Adrenal gland (tissue), 12 donors: Measurements from ENCODE around the gene ZCCHC10. TPM values are rescaled to one million over a fixed set of nuclear protein-coding genes. Genes with fewer than 3 reads are reported as not detected.
"Not testable (repeated sequence)": the region's sequence is repeated elsewhere in the genome, so short reads cannot be mapped to it uniquely, and the experiment has no call there.

Experiments used
- DNase-seq, 7 donors: peaks; one replicate each; pipeline ENCODE4 v3.0.0-alpha.2; 2019 to 2020
- H3K27ac ChIP-seq, 5 donors: fragments of 200-600 bp; sonication (generic) in 4 of 5; 1 replicate in 3 of 5; 2 replicates in 2 of 5; pipeline versions ENCODE4 v1.5.1 to v1.8.0; 2016 to 2020; ENCODE audit warnings: mild to moderate bottlenecking in 1 of 5
- H3K27me3 ChIP-seq: fragments of 200-600 bp; 2 replicates; pipeline ENCODE4 v1.8.0; 2021
- H3K36me3 ChIP-seq, 2 donors: fragments of 200-600 bp; replicated peaks in 1 of 2; 1 replicate in 1 of 2; 2 replicates in 1 of 2; pipeline versions ENCODE4 v1.5.1 to v1.8.0; 2018 to 2022
- H3K4me1 ChIP-seq, 2 donors: fragments of 200-600 bp; replicated peaks in 1 of 2; 1 replicate in 1 of 2; 2 replicates in 1 of 2; pipeline versions ENCODE4 v1.5.1 to v1.8.0; 2018 to 2021
- H3K4me3 ChIP-seq, 4 donors: fragments of 200-600 bp; sonication (generic) in 3 of 4; one replicate each; pipeline ENCODE4 v1.5.1; 2016 to 2018
- H3K9me3 ChIP-seq, 3 donors: fragments of 200-600 bp; sonication (generic) in 1 of 3; replicated peaks in 1 of 3; 1 replicate in 2 of 3; 2 replicates in 1 of 3; pipeline versions ENCODE4 v1.5.1 to v1.8.0; 2016 to 2021
- POLR2A ChIP-seq, 2 donors: fragments of 450-650 bp; IDR thresholded peaks; one replicate each; pipeline ENCODE4 v1.6.1; 2017; ENCODE audit warnings: antibody characterized with exemption in 2 of 2, mild to moderate bottlenecking in 2 of 2, moderate library complexity in 1 of 2
- WGBS, 4 donors: extraction: QIAGEN DNeasy Blood & Tissue Kit in 2 of 4; methylation state at CpG; one replicate each; pipeline versions ENCODE4 v1.1.5 to v1.1.7; 2013 to 2017; 5-methylcytosine and 5-hydroxymethylcytosine counted together
- intact Hi-C, 2 donors: fragments of 100-400 bp; cut with DNase I; formaldehyde crosslinking; loops; one replicate each; pipeline versions ENCODE4 v1.14.1 to v1.15.0; 2022 to 2023
- polyA plus RNA-seq, 3 donors: library from polyadenylated mRNA; stranded (reverse); fragments of 200-250 nt in 2 of 3; fragments of 350-450 nt in 1 of 3; fragmentation: Illumina TruSeq in 1 of 3; extraction: RNeasy Lipid Tissue Mini Kit (QIAGEN cat#74804) in 1 of 3; gene quantifications; one replicate each; pipeline ENCODE4 v1.2.3, GENCODE V29; 2013 to 2014
- total RNA-seq, 9 donors: library from RNA; depleted of rRNA in 4 of 9; stranded (reverse); fragments of >200 nt in 4 of 9; fragments of 120-200 nt in 1 of 9; fragmentation: NEBNext Ultra II Directional in 1 of 9; extraction: Animal tissue kit (Norgen Biotek cat#: 25700) in 1 of 9; gene quantifications; one replicate each; pipeline versions ENCODE4 v1.1.0 to v1.2.4, GENCODE V29; 2013 to 2023
- TF ChIP-seq, protein P1 (sequence below), 6 experiments: fragments of 450-650 bp in 4 of 6; fragments of 200-600 bp in 2 of 6; sonication (generic) in 1 of 6; IDR thresholded peaks; 1 replicate in 5 of 6; 2 replicates in 1 of 6; pipeline versions ENCODE4 v1.5.1 to v1.8.0; 2016 to 2021; ENCODE audit warnings: antibody characterized with exemption in 6 of 6, mild to moderate bottlenecking in 2 of 6, moderate library complexity in 1 of 6
- donor health status: healthy with polysubstance abuse.
- donor health status: Bipolar disorder and iron deficiency.
- donor health status: DM: yes; HTN: yes; CAD: no.
- donor health status: DM: no; HTN: no; CAD: no.
- donor health status: DM: no; HTN: no; CAD: no.
- donor health status: DM: yes; HTN: yes; CAD: no.

Gene ZCCHC10
- total and polyA plus RNA-seq, 12 donors, result 8.3 to 39.3 (median 18.2) TPM

- Histone ChIP-seq H3K9me3 (no peaks in the 10 kb centered on the region), H3K4me3 (no peak overlapping the region), H3K27me3 (no peaks in the 10 kb centered on the region), H3K36me3 (no peaks in the 10 kb centered on the region), H3K4me1 (no peaks in the 10 kb centered on the region), H3K27ac (no peak overlapping the region)
- intact Hi-C loops, result loop anchor here in 1 of 2 donors (10.0 kb wide), 1 partner anchor 45 kb away; the partner anchor contains the start of gene ZCCHC10
- WGBS, 4 donors, result 53 to 71% (median 58%) methylated on average over 2 of the region's 2 CpGs
- DNase-seq, result no peak
- TF ChIP-seq POLR2A (IDR thresholded peaks at IDR 0.05), result no peak
- TF ChIP-seq, protein P1, sequence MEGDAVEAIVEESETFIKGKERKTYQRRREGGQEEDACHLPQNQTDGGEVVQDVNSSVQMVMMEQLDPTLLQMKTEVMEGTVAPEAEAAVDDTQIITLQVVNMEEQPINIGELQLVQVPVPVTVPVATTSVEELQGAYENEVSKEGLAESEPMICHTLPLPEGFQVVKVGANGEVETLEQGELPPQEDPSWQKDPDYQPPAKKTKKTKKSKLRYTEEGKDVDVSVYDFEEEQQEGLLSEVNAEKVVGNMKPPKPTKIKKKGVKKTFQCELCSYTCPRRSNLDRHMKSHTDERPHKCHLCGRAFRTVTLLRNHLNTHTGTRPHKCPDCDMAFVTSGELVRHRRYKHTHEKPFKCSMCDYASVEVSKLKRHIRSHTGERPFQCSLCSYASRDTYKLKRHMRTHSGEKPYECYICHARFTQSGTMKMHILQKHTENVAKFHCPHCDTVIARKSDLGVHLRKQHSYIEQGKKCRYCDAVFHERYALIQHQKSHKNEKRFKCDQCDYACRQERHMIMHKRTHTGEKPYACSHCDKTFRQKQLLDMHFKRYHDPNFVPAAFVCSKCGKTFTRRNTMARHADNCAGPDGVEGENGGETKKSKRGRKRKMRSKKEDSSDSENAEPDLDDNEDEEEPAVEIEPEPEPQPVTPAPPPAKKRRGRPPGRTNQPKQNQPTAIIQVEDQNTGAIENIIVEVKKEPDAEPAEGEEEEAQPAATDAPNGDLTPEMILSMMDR (IDR thresholded peaks at IDR 0.05), result no peak
Measured at GRCh38 chr5:132979976-132980375, 46.4 kb downstream of the ZCCHC10 start.

- no peaks in the 10 kb centered on the region for H3K9me3 ChIP-seq
- 71 to 87% (median 77%) methylated on average over 3 of the region's 3 CpGs for WGBS, 4 donors
- H3K4me1 ChIP-seq, result no peaks in the 10 kb centered on the region
- intact Hi-C loops, result loop anchor here in 1 of 2 donors (10.0 kb wide), 1 partner anchor 45 kb away; the partner anchor contains the start of gene ZCCHC10
- no peak overlapping the region for H3K27ac ChIP-seq
- no peak for TF ChIP-seq POLR2A (IDR thresholded peaks at IDR 0.05)
- TF ChIP-seq, protein P1 (IDR thresholded peaks at IDR 0.05), result no peak
- DNase-seq, result no peak
- H3K4me3 ChIP-seq, result no peak overlapping the region
- no peaks in the 10 kb centered on the region for H3K36me3 ChIP-seq
- no peaks in the 10 kb centered on the region for H3K27me3 ChIP-seq
Measured at GRCh38 chr5:132979367-132979940, 46.9 kb downstream of the ZCCHC10 start.

- Histone ChIP-seq H3K9me3 (no peaks in the 10 kb centered on the region), H3K4me3 (no peak overlapping the region), H3K4me1 (no peaks in the 10 kb centered on the region), H3K27me3 (no peaks in the 10 kb centered on the region), H3K27ac (no peak overlapping the region), H3K36me3 (no peaks in the 10 kb centered on the region)
- 88 to 100% (median 99%) methylated on average over 3 of the region's 3 CpGs for WGBS, 4 donors
- DNase-seq, result no peak
- TF ChIP-seq POLR2A (IDR thresholded peaks at IDR 0.05), result no peak
- TF ChIP-seq, protein P1 (IDR thresholded peaks at IDR 0.05), result no peak
- intact Hi-C loops, result loop anchor here in 1 of 2 donors (10.0 kb wide), 1 partner anchor 48 kb away; the partner anchor contains the start of gene ZCCHC10
Measured at GRCh38 chr5:132976852-132977251, 49.5 kb downstream of the ZCCHC10 start.

DNA sequence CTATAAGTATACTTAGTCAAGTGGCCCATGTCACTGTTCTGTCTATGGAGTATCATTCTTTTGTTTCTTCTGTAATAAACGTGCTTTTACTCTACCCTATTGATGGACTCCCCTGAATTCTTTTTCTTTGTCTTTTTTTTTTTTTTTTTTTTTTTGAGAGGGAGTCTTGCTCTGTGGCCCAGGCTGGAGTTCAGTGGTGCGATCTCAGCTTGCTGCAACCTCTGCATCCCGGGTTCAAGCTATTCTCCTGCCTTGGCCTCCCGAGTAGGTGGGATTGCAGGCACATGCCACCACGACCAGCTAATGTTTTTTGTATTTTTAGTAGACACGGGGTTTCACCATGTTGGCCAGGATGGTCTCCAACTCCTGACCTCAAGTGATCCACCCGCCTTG lies 53.9 kb downstream of the ZCCHC10 start:
- intact Hi-C loops, result loop anchor here in 1 of 2 donors (10.0 kb wide), 1 partner anchor 52 kb away; the partner anchor contains the start of gene ZCCHC10
- H3K36me3 ChIP-seq, H3K9me3 ChIP-seq, H3K27me3 ChIP-seq, H3K4me3 ChIP-seq, DNase-seq, H3K4me1 ChIP-seq: not testable (repeated sequence)
- WGBS, 4 donors, result 85 to 91% (median 88%) methylated on average over 6 to 7 of the region's 7 CpGs
- H3K27ac ChIP-seq, result peak overlapping the region in 3 of 5 donors; percentile 3 to 78 (median 58)
